HUES6 (cell line): Measurements from ENCODE around the gene UTS2B.

Source experiments
- H3K27ac ChIP-seq: 2 replicates; pipeline ENCODE4 v1.7.0; 2013; ENCODE audit warnings: low read depth, mild to moderate bottlenecking, low read length, inconsistent platforms
- H3K27me3 ChIP-seq: 2 replicates; pipeline ENCODE4 v1.6.1; 2013; ENCODE audit warnings: low read length; ENCODE audit not compliant: control insufficient read depth, insufficient read depth
- H3K36me3 ChIP-seq: 2 replicates; pipeline ENCODE4 v1.6.1; 2013; ENCODE audit warnings: low read length; ENCODE audit not compliant: control insufficient read depth, insufficient read depth
- H3K4me1 ChIP-seq: 2 replicates; pipeline ENCODE4 v1.6.1; 2013; ENCODE audit warnings: low read length; ENCODE audit not compliant: control insufficient read depth, insufficient read depth
- H3K4me3 ChIP-seq: 2 replicates; pipeline ENCODE4 v1.5.1; 2013; ENCODE audit warnings: low read depth, low read length
- H3K9ac ChIP-seq: one replicate; pipeline ENCODE4 v1.6.1; 2013; ENCODE audit warnings: mild to moderate bottlenecking, low read length
- H3K9me3 ChIP-seq: 2 replicates; pipeline ENCODE4 v1.6.1; 2013; ENCODE audit warnings: low read depth, low read length; ENCODE audit not compliant: control insufficient read depth, insufficient read depth

UTS2B gene

DNA sequence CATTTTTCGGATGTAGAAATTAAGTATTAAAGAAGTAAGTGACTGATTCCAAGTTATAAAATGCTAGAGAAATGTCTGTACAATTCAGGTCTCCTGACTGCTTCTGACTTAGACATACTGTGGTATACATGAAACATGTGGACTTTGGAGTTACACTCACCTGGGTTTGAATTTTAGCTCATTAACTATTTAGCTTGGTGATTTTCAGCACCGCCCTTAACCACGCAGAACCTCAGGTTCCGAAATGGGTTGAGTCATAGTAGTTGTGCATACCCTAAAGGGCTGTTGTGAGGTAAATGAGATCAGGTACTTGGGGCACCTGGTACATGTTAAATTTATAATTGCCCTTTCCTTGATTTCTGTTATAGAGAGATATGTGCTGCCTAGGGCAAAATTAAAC, 32.9 kb upstream of the UTS2B start:
- no peak overlapping the region for H3K9ac ChIP-seq
- H3K4me3 ChIP-seq = no peak overlapping the region
- no peaks in the 10 kb centered on the region for H3K27me3 ChIP-seq
- H3K27ac ChIP-seq = no peak overlapping the region; the same call in 1 of the 2 replicates
- H3K9me3 ChIP-seq = no peaks in the 10 kb centered on the region
- H3K4me1 ChIP-seq = peaks cover 48% of the 10 kb centered on the region
- peaks cover 14% of the 10 kb centered on the region for H3K36me3 ChIP-seq

- no peaks in the 10 kb centered on the region for H3K9me3 ChIP-seq
- no peaks in the 10 kb centered on the region for H3K27me3 ChIP-seq
- H3K36me3 ChIP-seq = peaks cover 14% of the 10 kb centered on the region
- H3K9ac ChIP-seq = no peak overlapping the region
- H3K4me1 ChIP-seq = peaks cover 51% of the 10 kb centered on the region
- no peak overlapping the region for H3K4me3 ChIP-seq
- H3K27ac ChIP-seq = 0 out of 2 replicates have a peak overlapping the region, but pooled peaks have one; percentile 7
Observed at GRCh38 chr3:191362524-191363090, 32.3 kb upstream of the UTS2B start.

- Histone ChIP-seq H3K27me3 (no peaks in the 10 kb centered on the region), H3K36me3 (peaks cover 14% of the 10 kb centered on the region), H3K9ac (no peak overlapping the region), H3K4me1 (peaks cover 53% of the 10 kb centered on the region), H3K27ac (peak overlapping the region; percentile 7), H3K4me3 (no peak overlapping the region), H3K9me3 (no peaks in the 10 kb centered on the region)
Observed at GRCh38 chr3:191362037-191362436, 31.7 kb upstream of the UTS2B start.

DNA sequence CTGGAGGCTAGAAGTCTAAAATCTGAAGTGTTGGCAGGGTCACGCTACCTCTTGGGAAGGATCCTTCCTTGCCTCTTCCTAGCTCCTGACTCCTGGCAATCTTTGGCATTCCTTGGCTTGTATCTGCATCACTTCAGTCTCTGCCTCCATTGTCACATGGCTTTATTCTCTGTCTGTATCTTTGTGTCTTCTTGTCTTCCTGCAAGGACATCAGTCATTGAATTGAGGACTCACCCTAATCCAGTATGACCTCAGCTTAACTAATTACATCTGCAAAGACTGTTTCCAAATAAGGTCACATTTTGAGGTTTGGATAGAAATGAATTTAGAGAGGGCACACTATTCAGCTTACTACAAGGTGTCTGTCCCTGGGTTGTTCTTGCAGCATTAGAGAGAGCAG, 31.1 kb upstream of the UTS2B start:
- peaks cover 14% of the 10 kb centered on the region for H3K36me3 ChIP-seq
- peak overlapping the region; percentile 31 for H3K9ac ChIP-seq
- H3K9me3 ChIP-seq = no peaks in the 10 kb centered on the region
- H3K27ac ChIP-seq = peak overlapping the region; percentile 8; the same call in 1 of the 2 replicates
- H3K4me3 ChIP-seq = no peak overlapping the region
- H3K4me1 ChIP-seq = peaks cover 55% of the 10 kb centered on the region
- H3K27me3 ChIP-seq = no peaks in the 10 kb centered on the region

- H3K36me3 ChIP-seq = peaks cover 14% of the 10 kb centered on the region
- H3K27ac ChIP-seq = no peak overlapping the region
- H3K9me3 ChIP-seq = no peaks in the 10 kb centered on the region
- no peak overlapping the region for H3K4me3 ChIP-seq
- peaks cover 63% of the 10 kb centered on the region for H3K4me1 ChIP-seq
- H3K27me3 ChIP-seq = no peaks in the 10 kb centered on the region
- H3K9ac ChIP-seq = no peak overlapping the region
Observed at GRCh38 chr3:191360620-191361019, 30.3 kb upstream of the UTS2B start.

- Histone ChIP-seq H3K4me3 (no peak overlapping the region), H3K27ac (peak overlapping the region; percentile 65; the same call in 1 of the 2 replicates), H3K36me3 (peaks cover 14% of the 10 kb centered on the region), H3K4me1 (peaks cover 58% of the 10 kb centered on the region), H3K9ac (no peak overlapping the region), H3K9me3 (no peaks in the 10 kb centered on the region), H3K27me3 (no peaks in the 10 kb centered on the region)
Observed at GRCh38 chr3:191358929-191359328, 28.6 kb upstream of the UTS2B start.

DNA sequence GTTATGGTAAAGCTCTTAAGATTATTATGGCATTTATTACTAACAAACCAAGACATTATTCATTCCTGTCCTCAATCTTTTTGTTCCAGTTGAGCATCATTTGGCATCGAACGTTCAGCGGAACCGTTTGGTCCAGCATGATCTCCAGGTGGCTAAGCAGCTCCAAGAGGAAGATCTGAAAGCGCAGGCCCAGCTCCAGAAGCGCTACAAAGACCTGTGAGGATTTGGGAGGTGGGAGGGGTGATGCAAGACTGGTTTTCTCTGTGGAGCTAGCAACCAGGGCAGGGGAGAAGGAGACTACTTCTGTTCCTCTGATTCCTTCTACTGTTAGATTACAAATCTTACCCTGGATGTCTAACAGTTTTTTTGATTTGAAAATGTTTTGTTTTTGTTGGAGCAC, 27.6 kb upstream of the UTS2B start:
- no peak overlapping the region for H3K9ac ChIP-seq
- peaks cover 14% of the 10 kb centered on the region for H3K36me3 ChIP-seq
- peaks cover 53% of the 10 kb centered on the region for H3K4me1 ChIP-seq
- no peaks in the 10 kb centered on the region for H3K27me3 ChIP-seq
- H3K4me3 ChIP-seq = no peak overlapping the region
- peak overlapping the region; percentile 65 for H3K27ac ChIP-seq
- H3K9me3 ChIP-seq = no peaks in the 10 kb centered on the region

GRCh38 chr3:191356631-191357439, 26.5 kb upstream of the UTS2B start:
- H3K9me3 ChIP-seq = no peaks in the 10 kb centered on the region
- H3K27ac ChIP-seq = 0 out of 2 replicates have a peak overlapping the region, but pooled peaks have one; percentile 51
- no peaks in the 10 kb centered on the region for H3K27me3 ChIP-seq
- peaks cover 55% of the 10 kb centered on the region for H3K4me1 ChIP-seq
- H3K9ac ChIP-seq = no peak overlapping the region
- no peak overlapping the region for H3K4me3 ChIP-seq
- H3K36me3 ChIP-seq = peaks cover 7% of the 10 kb centered on the region; the same call in 1 of the 2 replicates

- Histone ChIP-seq H3K4me3 (no peak overlapping the region), H3K4me1 (peaks cover 52% of the 10 kb centered on the region), H3K27ac (no peak overlapping the region), H3K9ac (no peak overlapping the region), H3K36me3 (no peaks in the 10 kb centered on the region; the same call in 1 of the 2 replicates), H3K9me3 (no peaks in the 10 kb centered on the region), H3K27me3 (no peaks in the 10 kb centered on the region)
Observed at GRCh38 chr3:191355406-191355805, 25.1 kb upstream of the UTS2B start.

- H3K4me1 ChIP-seq = peaks cover 43% of the 10 kb centered on the region
- no peak overlapping the region for H3K4me3 ChIP-seq
- no peak overlapping the region for H3K9ac ChIP-seq
- no peak overlapping the region for H3K27ac ChIP-seq
- H3K36me3 ChIP-seq = no peaks in the 10 kb centered on the region
- H3K9me3 ChIP-seq = no peaks in the 10 kb centered on the region
- no peaks in the 10 kb centered on the region for H3K27me3 ChIP-seq
Observed at GRCh38 chr3:191353022-191353777, 22.9 kb upstream of the UTS2B start.

- H3K36me3 ChIP-seq = no peaks in the 10 kb centered on the region
- H3K4me3 ChIP-seq = no peak overlapping the region
- no peaks in the 10 kb centered on the region for H3K9me3 ChIP-seq
- peaks cover 32% of the 10 kb centered on the region for H3K4me1 ChIP-seq
- H3K27me3 ChIP-seq = no peaks in the 10 kb centered on the region
- no peak overlapping the region for H3K27ac ChIP-seq
- no peak overlapping the region for H3K9ac ChIP-seq
Observed at GRCh38 chr3:191352014-191352413, 21.7 kb upstream of the UTS2B start.
